HG02938 (cell line): ENCODE measurements around the gene SYNGR2.

ENCODE experiments used
- ATAC-seq: cut with Tn5 transposase; IDR thresholded peaks from one replicate; pipeline ENCODE4 v1.9.1; 2021; ENCODE audit warnings: mild to moderate bottlenecking, moderate library complexity; ENCODE audit not compliant: unreplicated experiment

The SYNGR2 gene

DNA sequence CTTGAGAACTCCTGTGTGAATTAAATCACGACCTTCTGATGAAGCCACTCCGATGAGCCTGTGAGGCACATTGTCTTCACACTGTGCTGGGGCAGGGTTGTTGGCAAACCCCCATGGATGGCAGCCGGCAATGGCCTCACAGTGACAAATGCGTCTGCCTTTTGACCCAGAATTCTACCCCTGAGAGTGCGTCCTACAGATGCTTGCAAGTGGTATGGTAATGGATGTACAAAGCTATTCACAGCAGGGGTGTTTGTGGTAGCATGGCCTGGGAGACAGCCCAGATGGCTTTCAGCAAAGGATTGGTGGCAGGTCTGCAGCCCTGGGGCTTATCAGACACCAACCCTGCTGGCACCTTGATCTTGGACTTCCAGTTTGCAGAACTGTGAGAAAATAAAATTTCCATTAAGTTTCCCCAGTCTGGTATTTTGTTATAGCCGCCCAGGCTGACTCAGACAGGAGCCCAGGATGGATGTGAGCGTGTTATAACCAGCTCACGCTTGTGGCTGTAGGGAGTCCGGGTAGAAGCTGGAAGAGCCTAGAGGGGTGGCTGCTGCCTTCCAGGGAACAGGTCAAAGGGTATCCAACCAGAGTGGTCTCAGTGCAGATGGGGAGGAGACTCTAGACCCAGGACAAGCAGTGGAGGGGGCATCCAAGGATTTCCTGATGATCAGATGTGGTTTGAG lies 28.9 kb downstream of the SYNGR2 start:
- no peak for ATAC-seq

DNA sequence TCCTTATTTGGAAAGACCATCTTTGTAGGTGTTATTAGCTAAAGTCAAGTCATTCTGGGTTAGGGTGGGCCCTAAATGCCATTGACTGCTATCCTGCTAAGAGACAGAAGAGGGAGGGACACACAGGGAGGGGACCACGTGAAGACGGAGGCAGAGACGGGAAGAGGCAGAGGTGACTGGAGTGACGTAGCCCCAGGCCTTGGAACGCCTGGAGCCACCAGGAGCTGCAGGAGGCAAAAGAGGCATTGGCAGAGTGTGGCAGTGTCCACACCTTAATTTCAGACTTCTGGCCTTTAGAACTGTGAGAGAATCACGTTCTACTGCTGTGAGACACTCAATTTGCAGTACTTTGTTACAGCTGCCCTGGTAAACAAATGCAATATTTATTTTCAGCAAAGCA lies 32.1 kb downstream of the SYNGR2 start:
- no peak for ATAC-seq

GRCh38 chr17:78202666-78203065 lies 34.3 kb downstream of the SYNGR2 start:
- no peak for ATAC-seq

GRCh38 chr17:78204387-78205123 lies 36.2 kb downstream of the SYNGR2 start:
- no peak for ATAC-seq

GRCh38 chr17:78205124-78205775 lies 36.9 kb downstream of the SYNGR2 start:
- ATAC-seq = no peak

GRCh38 chr17:78206298-78206697 lies 37.9 kb downstream of the SYNGR2 start:
- ATAC-seq = no peak

- ATAC-seq = no peak
Measured at GRCh38 chr17:78208486-78208885, 40.1 kb downstream of the SYNGR2 start.

GRCh38 chr17:78210111-78210510 lies 41.7 kb downstream of the SYNGR2 start:
- no peak for ATAC-seq

DNA sequence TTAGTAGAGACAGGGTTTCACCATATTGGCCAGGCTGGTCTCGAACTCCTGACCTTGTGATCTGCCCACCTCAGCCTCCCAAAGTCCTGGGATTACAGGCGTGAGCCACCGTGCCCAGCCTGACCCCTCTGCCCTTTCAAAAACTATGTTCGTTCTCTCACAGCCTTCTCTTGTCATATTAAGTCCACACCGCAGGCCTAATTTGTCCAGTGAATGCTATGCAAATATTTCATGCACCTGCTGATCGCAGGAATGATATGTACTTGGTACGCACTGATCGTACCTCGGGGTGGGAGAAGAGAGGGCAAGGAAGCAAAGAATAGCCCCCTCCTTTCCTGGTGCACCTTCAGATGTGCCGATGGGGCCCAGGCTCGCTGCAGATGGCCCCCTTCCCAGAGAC lies 42.7 kb downstream of the SYNGR2 start:
- ATAC-seq = no peak

DNA sequence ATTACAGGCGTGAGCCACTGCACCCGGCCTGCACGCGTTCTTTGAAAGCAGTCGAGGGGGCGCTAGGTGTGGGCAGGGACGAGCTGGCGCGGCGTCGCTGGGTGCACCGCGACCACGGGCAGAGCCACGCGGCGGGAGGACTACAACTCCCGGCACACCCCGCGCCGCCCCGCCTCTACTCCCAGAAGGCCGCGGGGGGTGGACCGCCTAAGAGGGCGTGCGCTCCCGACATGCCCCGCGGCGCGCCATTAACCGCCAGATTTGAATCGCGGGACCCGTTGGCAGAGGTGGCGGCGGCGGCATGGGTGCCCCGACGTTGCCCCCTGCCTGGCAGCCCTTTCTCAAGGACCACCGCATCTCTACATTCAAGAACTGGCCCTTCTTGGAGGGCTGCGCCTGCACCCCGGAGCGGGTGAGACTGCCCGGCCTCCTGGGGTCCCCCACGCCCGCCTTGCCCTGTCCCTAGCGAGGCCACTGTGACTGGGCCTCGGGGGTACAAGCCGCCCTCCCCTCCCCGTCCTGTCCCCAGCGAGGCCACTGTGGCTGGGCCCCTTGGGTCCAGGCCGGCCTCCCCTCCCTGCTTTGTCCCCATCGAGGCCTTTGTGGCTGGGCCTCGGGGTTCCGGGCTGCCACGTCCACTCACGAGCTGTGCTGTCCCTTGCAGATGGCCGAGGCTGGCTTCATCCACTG lies 45.8 kb downstream of the SYNGR2 start, which contains the start of gene BIRC5:
BIRC5 (plus strand) TSS at position 238 of the 690 bp plus-strand sequence; CDS start at position 302, 64 bp downstream.
- ATAC-seq = no peak

GRCh38 chr17:78214706-78215061 lies 46.3 kb downstream of the SYNGR2 start:
- ATAC-seq = no peak

- no peak for ATAC-seq
Measured at GRCh38 chr17:78219396-78220150, 51.2 kb downstream of the SYNGR2 start.
